Activated CD4-positive, alpha-beta T cell treated with anti-CD3 and anti-CD28 coated beads for 24 hours (primary cell): ENCODE data around the gene SH3TC1.

Source experiments
- DNase-seq, 2 donors: peaks; one replicate each; pipeline ENCODE4 v3.0.0-alpha.2; 2020; ENCODE audit warnings: low read depth in 2 of 2

The SH3TC1 gene

DNA sequence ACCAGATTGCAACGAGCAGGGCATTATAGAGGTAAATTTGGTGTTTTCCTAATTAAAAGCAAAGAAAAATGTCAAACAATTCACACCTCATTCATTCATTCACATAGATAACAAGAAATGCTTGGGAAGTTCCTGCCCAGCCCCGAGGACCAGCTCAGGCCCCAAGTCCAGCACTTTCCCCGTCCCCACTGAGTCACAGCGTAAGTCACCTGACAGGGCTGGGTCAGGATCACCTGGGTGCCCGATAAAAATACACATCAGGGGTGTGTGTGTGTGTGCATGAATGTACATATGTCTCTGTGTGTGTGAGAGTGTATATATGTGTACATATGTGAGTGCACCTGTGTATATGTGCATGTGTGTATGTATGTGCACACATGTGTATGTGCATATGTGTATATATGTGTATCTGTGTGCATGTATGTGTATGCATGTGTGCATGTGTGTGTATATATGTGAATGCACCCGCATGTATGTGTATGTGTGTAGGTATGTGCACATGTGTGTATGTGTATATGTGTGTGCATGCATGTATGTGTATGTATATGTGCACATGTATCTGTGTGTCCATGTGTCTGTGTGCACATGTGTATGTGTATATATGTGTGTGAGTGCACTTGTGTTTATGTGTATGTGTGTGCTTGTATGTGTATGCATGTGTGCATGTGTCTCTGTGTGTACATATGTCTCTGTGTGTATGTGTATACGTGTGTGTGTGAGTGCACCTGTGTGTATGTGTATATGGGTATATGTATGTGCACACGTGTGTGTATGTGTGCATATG is 18.6 kb upstream of the SH3TC1 start:
- DNase-seq = no peak

DNA sequence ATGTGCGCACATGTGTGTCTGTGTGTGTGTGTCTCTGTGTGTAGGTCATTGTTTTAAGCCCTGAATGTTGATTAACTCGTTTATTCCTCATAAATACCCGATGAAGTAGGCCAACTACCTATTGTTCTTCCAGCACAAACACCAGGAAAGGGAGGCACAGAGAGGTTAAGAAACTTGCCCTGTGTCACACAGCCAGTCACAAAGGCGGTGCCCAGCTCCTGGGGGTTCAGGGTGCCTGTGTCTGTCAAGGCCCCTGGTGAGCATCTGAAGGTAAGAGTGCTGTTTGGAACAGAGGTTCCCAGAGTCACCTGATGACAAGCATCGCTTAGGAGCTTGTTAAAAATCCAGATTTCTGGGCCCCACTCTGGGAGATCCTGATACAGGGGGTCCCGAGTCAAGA is 18.0 kb upstream of the SH3TC1 start:
- no peak for DNase-seq

- DNase-seq = no peak
Observed at GRCh38 chr4:8181844-8182243, 17.2 kb upstream of the SH3TC1 start.

GRCh38 chr4:8182294-8182693 is 16.8 kb upstream of the SH3TC1 start:
- no peak for DNase-seq

- no peak for DNase-seq
Observed at GRCh38 chr4:8182858-8183725, 16.0 kb upstream of the SH3TC1 start.

- DNase-seq = no peak
Observed at GRCh38 chr4:8184061-8184460, 15.0 kb upstream of the SH3TC1 start.

DNA sequence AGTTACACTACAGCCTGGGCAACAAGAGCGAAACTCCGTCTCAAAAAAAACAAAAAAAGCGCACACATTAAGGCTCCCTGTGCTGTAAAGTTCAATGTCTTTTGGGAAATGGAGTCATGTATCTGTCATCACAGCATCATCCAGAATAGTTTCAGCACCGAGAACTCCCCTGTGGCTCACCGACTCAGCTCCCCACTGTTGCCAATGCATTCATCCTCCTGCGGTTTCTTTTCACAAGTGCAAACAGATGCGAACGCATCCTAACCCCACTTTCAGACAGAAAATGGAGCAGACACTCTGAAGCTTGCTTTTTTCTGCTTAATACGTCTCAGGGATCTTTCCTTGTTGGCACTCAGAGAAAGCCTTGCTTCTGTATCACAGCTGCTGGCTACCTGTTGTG is 13.8 kb upstream of the SH3TC1 start:
- DNase-seq = no peak

DNA sequence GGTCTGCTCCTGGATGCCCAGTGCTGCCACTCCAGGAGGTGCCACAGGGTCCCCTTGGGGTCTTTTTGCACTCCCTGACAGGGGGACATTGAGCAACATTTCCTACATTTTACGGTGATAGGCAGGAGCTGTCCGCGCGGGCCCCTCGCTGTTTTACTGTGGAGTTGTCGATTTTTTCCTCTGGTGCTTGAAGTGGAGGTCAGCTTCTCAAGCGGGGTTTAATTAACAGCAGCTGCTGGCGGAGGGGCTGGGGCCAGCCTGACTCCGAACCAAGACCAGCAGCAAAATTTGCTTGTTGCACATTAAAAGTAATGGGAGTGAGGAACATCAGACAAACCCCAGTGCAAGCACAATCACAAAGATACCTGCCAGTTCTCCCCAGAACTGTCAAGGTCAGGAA is 13.2 kb upstream of the SH3TC1 start:
- no peak for DNase-seq

DNA sequence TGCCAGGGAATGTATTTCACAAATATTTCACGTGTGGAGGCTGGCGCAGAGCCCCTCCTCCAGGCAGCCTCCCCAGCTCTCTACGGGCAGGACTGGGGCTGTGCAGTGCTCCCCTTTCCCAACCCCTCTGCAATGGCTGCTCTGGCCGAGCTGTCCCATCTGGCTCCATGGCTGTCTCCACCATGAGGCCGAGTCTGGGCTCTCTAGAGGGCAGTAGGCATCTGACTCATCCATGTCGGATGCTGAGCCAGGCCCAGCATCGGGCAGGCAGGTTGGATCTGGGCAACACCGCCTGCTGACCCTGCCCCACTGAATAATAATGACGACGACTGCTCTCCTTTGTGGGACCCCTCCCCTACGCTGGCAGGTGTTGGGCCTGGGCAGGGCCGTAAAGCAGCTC is 11.0 kb upstream of the SH3TC1 start:
- no peak for DNase-seq

- DNase-seq = no peak
Observed at GRCh38 chr4:8188743-8189550, 10.1 kb upstream of the SH3TC1 start.

- no peak for DNase-seq
Observed at GRCh38 chr4:8189551-8190466, 9.3 kb upstream of the SH3TC1 start.

- DNase-seq = no peak
Observed at GRCh38 chr4:8191136-8191747, 7.8 kb upstream of the SH3TC1 start.

DNA sequence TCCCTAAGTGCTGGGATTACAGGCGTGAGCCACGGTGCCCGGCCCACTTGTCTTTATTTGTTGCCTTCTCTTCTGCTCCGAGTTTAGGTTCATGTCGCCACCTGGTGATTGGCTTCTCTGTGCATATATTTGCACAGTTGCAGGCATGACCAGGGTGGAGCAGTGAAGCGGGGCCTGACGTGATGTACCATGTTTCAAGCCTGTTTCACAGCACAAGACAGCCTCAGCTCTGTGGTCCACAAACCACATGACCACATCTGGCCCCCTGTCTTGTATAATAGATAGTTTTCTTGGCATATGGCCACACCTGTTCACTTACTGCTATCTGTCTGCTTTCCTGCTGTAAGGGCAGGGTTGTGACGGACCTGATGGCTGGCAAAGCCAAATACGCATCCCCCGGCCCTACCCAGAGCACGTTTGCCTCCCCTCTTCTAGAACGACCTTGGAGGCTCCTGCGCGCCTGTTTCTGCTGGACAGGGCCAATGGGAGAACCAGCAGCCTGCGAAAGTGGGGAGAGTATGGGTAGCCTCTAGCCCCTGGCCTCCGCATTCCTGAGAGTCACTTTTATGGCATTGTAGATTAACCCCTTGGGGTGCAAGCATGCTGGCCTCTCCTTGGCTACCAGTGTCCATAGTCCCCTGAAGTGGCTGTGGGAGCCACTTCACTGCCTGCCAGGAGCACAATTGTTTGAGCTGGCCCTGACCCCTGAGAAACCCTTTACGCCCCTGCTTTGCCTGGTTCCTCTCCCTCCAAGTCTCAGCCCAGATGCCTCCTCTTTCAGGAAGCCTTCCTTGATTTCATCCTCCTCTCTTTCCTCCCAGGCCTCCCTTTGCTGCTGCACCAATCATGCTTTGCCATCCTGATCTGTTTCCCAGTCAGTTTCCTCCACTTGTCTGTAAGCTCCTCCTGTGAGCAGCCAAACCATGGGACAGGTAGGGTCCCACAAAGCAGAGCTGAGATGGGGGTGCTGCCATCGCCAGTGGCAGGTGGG is 6.0 kb upstream of the SH3TC1 start:
- no peak for DNase-seq

- no peak for DNase-seq
Observed at GRCh38 chr4:8194306-8195242, 4.5 kb upstream of the SH3TC1 start.

GRCh38 chr4:8195431-8195830 is 3.7 kb upstream of the SH3TC1 start:
- DNase-seq = no peak

DNA sequence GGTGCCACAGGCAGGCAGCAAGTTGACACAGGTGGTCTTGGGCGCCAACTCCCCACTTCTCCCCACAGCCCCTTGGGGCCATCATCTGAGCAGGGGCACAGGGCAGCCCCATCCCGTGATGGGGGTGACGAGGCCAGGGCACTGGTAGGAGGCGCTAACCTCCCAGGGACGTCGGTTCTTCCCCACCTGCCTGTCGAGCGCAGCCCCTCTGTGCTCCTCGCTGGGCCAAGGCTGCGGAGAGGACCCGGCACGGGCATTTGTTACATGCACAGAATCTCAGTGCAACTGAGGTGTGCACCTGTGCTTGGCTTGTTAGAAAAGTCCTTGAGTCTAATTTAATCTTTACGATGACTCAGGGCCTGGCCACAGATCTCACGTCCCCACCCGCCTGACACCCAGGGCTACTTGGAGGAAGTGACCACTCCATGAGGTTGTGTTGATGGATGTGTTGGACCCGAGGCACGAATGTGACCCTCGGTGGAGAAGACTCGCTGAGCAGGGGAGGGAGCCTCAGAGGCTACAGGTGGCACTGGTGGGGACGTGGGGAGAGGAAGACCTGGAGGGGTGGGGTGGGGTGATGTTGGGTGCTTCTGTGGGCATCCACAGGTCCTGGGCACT is 3.1 kb upstream of the SH3TC1 start:
- DNase-seq = no peak

DNA sequence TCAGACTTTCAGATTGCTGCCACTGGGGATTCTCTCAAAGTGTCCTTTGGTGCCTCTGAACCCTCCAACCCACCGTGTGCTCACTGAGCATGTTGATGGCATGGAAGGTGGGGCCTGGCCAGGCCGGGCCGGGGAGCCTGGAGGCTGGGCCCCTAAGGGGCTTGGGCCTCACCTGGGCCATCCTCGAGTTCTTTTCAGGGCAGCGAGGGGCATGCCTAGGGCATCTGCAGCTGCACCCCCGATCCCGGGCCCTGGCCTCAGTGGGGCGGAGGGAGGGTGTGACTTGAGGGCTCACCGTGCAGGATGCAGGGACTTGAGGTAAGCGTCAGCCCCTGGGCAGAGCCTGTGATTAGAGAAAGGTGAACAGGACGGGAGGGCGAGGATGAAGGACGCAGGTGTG is 1.6 kb upstream of the SH3TC1 start:
- no peak for DNase-seq
